AG04449 (cell line): ENCODE results near the gene CENPVL3.

Experiments used
- CTCF ChIA-PET: fragments of 350-600 bp; formaldehyde crosslinking; extraction: SDS; loops from one replicate; lab custom pipeline; 2021; ENCODE audit warnings: antibody characterized with exemption; lab: Yijun Ruan, JAX
- POLR2A ChIA-PET: fragments of 400-600, 350-600 bp; formaldehyde crosslinking; extraction: SDS; loops from one replicate; lab custom pipeline; 2020; ENCODE audit warnings: antibody characterized with exemption, inconsistent platforms; lab: Yijun Ruan, JAX
- DNase-seq: peaks from one replicate; pipeline ENCODE4 v3.0.0-alpha.2; 2010; ENCODE audit warnings: low read depth, low spot score
- H3K4me3 ChIP-seq: 2 replicates; pipeline ENCODE4 v1.5.1; 2011; ENCODE audit warnings: low read depth, mild to moderate bottlenecking, control low read depth, low read length
- CTCF ChIP-seq: IDR thresholded peaks from one replicate; pipeline ENCODE4 v1.5.1; 2011; ENCODE audit warnings: mild to moderate bottlenecking, moderate library complexity, low read length, control low read depth, inconsistent platforms; ENCODE audit not compliant: insufficient read depth; ENCODE audit errors: missing control alignments

CENPVL3 gene

DNA sequence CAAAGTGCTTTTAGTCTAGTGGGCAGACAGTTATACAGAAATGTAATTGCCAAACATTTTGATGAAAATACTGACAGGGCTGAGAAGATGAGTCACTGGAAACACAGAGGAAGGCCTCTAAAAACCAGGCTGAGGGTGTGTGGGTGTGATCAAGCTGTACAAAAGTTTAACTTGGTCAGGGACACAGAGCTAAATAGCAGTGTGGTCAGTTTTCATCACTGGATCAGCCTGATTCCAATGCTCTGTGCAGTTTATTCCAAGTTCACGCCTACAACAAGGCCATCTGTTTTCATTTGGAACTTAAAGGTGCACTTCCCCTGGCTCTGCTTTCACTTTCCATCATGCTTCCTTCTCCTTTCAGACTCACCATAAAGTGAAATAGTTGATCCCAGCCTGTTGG lies 10.6 kb downstream of the CENPVL3 start:
- ChIA-PET POLR2A (no interaction called here), CTCF (no interaction called here)
- DNase-seq: no peak
- H3K4me3 ChIP-seq: no peak overlapping the region
- no peak for TF ChIP-seq CTCF

GRCh38 chrX:51606446-51606845 lies 12.3 kb downstream of the CENPVL3 start:
- H3K4me3 ChIP-seq: no peak overlapping the region
- ChIA-PET POLR2A (no interaction called here), CTCF (no interaction called here)
- TF ChIP-seq CTCF: no peak
- DNase-seq: no peak

DNA sequence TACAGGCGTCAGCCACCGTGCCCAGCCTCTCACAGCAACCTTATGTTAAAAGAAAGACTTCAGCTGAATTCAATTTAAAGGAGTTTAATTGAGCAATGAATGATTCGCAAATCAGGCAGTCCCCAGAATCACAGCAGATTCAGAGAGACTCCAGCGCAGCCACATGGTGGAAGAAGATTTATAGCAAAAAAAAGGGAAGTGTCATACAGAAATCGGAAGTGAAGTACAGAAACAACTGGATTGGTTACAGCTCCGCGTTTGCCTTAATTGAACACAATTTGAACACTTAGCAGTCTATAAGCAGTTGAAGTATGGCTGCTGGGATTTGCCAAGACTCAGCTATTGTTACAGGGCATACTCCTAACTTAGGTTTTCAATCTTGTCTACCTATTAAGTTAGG lies 19.8 kb downstream of the CENPVL3 start:
- ChIA-PET CTCF (no interaction called here), POLR2A (no interaction called here)
- no peak overlapping the region for H3K4me3 ChIP-seq
- no peak for DNase-seq
- TF ChIP-seq CTCF: no peak

GRCh38 chrX:51571874-51572273 lies 46.8 kb downstream of the CENPVL3 start:
- DNase-seq: no peak
- no peak overlapping the region for H3K4me3 ChIP-seq
- CTCF ChIA-PET: no interaction called here
- POLR2A ChIA-PET: no interaction called here
- TF ChIP-seq CTCF: no peak

- no peak for DNase-seq
- H3K4me3 ChIP-seq: no peak overlapping the region
- ChIA-PET POLR2A (no interaction called here), CTCF (interaction anchor here (1.1 kb wide), 1 partner anchor 43 kb away, joined by 3 read pairs; no protein-coding TSS in a partner anchor)
- TF ChIP-seq CTCF: no peak
These were observed 49.2 kb downstream of the CENPVL3 start for GRCh38 chrX:51569561-51569960.

DNA sequence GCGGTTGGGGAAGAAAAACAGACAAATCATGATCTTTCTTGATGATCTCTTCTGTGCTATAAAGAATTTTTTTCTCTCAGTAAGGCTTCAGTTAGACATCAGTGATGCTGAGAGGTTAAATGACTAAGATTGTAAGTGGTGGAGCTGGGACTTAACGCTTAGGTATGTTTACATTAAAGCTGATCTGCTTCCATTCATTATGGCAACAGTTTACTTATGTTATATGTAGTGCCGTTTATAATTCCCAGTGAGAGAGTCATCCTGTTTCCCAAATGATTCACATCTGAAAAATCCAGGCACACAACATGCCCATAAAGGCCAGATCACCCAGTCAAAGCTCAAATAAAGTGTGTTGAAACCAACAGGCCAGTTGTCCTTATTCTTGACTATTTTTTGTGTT lies 50.1 kb downstream of the CENPVL3 start:
- peak; percentile 53 for DNase-seq
- ChIA-PET CTCF (no interaction called here), POLR2A (no interaction called here)
- no peak overlapping the region for H3K4me3 ChIP-seq
- no peak for TF ChIP-seq CTCF
